Thyroid gland (tissue), 4 donors: Measurements from ENCODE around the gene PEX14.

Source experiments
- CTCF ChIP-seq, 6 experiments: fragments of 200-600 bp in 3 of 6; fragments of 450-650 bp in 3 of 6; sonication (generic) in 3 of 6; IDR thresholded peaks; one replicate each; pipeline ENCODE4 v1.5.1; 2016 to 2019; ENCODE audit warnings: antibody characterized with exemption in 6 of 6, mild to moderate bottlenecking in 2 of 6, inconsistent platforms in 1 of 6, moderate library complexity in 1 of 6
- POLR2A ChIP-seq, 2 donors: fragments of 450-650 bp; IDR thresholded peaks; one replicate each; pipeline ENCODE4 v1.6.1; 2017; ENCODE audit warnings: antibody characterized with exemption in 2 of 2, mild to moderate bottlenecking in 2 of 2, moderate library complexity in 1 of 2

GRCh38 chr1:10651793-10652192 lies 177.0 kb downstream of the PEX14 start:
- TF ChIP-seq CTCF (IDR thresholded peaks at IDR 0.05) (no peak), POLR2A (IDR thresholded peaks at IDR 0.05) (peak in 1 of 2 donors; percentile 35)
